HG03139 (cell line): ENCODE results near the gene SFTPB.
"Not testable (repeated sequence)": the region's sequence is repeated elsewhere in the genome, so short reads cannot be mapped to it uniquely, and the experiment has no call there.

ENCODE experiments used
- ATAC-seq: cut with Tn5 transposase; IDR thresholded peaks from one replicate; pipeline ENCODE4 v1.9.1; 2021; ENCODE audit not compliant: unreplicated experiment

Gene SFTPB

DNA sequence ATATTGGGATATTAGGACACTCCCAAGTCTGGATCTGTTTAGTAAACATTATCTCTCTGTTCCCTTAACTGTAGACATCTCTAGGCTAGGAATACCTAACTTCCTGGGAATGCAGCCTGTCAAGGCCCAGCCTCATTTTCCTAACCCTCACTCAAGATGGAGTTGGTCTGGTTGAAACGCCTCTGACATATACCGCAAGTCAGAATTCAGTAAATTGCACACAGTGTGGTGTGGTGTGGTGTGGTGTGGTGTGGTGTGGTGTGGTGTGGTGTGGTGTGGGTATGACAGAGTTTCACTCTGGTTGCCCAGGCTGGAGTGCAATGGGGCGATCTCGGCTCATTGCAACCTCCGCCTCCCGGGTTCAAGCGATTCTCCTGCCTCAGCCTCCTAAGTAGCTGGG, 53.2 kb downstream of the SFTPB start:
- ATAC-seq = not testable (repeated sequence)

DNA sequence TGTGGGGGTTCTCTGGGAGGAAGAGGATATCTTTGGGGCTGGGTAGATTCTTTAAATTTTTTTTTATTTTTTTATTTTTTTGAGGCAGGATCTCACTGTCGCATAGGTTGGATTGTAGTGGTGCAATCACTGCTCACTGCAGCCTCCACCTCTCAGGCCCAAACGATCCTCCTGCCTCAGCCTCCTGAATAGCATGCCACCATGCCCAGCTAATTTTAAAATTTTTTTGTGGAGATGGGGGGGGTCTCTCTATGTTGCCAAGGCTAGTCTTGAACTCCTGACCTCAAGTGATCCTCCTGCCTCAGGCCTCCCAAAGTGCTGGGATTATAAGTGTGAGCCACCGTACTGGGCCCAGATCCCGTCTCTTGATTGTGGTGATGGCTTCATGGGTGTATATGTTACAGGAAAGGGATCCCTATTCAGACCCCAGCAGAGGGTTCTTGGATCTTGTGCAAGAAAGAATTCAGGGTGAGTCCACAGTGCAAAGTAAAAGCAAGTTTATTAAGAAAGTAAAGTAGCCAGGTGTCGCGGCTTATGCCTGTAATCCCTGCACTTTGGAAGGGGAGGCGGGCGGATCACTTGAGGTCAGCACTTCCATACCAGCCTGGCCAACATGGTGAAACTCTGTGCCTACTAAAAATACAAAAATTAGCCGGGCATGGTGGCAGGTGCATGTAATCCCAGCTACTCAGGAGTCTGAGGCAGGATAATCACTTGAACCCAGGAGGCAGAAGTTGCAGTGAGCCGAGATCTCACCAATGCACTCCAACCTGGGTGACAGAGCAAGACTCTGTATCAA, 54.1 kb downstream of the SFTPB start:
- ATAC-seq = no peak

DNA sequence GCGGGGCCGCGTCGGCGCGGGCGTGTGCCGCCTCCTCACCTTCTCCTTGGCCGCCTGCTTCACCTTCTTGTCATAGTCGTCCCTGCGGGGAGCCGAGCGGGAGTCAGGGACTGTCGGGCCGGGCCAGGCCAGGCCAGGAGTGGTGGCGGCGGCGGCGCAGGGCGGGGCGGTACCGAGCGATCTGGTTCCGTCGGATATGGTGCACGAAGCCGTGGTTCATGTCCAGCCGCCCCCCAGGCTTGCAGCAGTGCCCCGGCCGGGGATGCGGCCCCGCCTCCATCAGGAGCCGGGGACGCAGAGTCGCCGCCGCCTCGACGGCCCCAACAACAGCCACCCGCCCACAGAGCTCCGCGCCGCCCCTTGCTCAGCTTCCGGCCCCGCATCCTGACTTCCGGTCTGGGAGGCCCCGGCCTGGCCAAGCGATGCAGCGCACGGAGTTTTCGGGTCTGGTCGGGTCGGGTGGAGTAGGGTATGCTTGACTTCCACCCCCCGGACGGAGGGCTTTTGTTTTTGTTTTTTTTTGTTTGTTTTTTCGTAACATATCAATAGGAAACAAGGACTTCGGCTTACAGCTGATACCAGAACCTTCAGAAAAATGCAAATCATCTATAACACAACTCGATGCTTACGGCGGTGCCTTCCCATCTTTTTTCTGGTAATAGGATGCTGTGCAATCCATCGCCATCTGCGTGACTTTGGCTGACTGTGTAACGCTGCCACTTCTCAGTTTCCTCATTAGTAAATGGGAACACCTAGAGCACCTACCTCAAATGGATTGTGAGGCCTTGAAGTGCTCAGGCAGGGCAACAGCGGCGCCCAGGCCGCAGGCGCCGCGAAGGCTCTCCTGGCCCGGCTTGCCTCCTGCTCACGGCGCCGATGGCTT, 56.1 kb downstream of the SFTPB start, which contains the start of gene C2orf68:
Gene C2orf68 (minus strand): TSS at position 362 of the 883 bp plus-strand sequence. CDS start 82 bp downstream, at position 280.
- peak; percentile 74 for ATAC-seq

DNA sequence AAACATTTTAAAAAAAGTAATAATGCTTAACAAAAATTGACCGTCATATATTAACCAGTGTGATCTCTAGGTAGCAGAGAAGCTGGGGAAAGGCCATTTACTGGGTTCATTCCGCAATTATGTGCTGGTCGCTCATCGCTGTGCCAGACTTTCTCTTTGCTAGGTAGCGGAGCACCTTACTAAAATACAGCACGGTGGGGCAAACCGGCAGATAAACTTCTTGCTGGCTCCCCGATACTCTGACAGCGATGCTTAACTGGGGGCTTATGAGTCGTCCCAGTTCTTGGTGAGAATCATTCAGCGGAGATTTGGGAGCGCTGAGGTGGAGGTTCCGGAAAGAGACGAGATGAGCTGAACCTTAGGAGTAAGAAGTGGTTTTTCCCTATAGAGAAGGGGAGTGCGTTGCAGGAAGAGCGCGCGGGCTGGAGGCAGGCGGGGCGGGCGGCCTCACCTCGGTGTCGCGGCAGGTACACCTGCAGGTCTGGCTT, 56.7 kb downstream of the SFTPB start:
- ATAC-seq = no peak
